Ramos (cell line): ENCODE results near the gene SRRM1.
"Not testable (repeated sequence)": the region's sequence is repeated elsewhere in the genome, so short reads cannot be mapped to it uniquely, and the experiment has no call there.

Experiments used
- in situ Hi-C: fragments of 300-500 bp; cut with MboI; formaldehyde crosslinking; loops from one replicate; pipeline ENCODE4 v1.14.3; 2022; ENCODE audit warnings: low sequenced_read_pairs; ENCODE audit not compliant: unreplicated experiment

The SRRM1 gene

DNA sequence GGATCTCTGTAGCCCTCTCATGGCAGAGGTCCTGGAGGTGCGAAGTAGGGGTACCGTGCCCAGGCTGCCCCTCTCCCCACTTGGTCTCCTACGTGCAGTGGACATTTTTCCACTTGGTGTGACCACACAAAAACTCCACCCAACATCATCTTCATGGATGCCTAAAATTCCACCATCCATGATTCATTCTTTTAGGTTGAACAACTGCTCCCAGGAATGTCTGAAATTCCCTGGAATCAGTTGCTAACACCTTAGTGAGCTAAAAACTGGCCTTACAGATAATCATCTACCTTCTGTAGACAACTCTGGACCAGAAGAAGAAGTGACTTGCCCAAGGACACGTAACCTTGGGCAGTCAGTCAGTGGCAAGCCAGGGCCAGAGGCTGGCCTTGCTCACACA is 70.1 kb downstream of the SRRM1 start:
- in situ Hi-C loops, result no loop called here

DNA sequence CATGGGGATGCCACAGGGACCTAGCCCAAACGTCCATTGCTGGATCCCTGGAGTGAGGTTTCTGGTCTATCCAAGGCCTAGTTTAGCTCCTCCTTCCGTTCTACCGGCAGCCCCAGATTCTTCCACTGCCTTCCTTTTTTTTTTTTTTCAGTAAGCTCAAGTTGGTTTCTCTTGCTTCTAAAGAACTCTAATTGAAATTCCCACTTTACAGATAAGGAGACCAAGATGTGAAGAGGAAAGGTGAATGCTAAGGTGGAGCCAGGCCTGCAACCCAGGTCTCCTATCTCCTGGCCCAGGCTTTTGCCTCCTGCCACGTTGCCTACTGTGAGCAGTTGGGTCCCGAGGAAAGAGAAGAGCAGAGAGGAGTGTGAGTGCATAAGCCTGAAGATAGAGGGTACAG is 70.6 kb downstream of the SRRM1 start:
- in situ Hi-C loops, result no loop called here

- in situ Hi-C loops, result no loop called here
Observed at GRCh38 chr1:24714859-24715520, 71.9 kb downstream of the SRRM1 start.

DNA sequence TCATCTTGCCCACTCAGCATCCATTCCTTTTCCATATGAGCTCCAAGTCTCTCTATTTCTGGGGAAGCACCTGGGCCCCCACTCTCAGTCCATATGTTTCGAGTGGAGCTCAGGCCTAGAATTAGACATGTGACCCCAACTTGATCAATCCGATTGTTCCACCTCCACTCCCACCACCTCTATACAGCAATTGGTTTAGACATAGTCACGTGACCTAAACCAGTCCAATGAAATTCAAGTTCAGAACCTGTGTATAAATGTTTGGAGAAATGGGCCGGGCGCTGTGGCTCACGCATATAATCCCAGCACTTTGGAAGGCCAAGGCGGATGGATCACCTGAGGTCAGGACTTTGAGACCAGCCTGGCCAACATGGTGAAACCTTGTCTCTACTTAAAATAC is 72.6 kb downstream of the SRRM1 start:
- in situ Hi-C loops, result no loop called here

DNA sequence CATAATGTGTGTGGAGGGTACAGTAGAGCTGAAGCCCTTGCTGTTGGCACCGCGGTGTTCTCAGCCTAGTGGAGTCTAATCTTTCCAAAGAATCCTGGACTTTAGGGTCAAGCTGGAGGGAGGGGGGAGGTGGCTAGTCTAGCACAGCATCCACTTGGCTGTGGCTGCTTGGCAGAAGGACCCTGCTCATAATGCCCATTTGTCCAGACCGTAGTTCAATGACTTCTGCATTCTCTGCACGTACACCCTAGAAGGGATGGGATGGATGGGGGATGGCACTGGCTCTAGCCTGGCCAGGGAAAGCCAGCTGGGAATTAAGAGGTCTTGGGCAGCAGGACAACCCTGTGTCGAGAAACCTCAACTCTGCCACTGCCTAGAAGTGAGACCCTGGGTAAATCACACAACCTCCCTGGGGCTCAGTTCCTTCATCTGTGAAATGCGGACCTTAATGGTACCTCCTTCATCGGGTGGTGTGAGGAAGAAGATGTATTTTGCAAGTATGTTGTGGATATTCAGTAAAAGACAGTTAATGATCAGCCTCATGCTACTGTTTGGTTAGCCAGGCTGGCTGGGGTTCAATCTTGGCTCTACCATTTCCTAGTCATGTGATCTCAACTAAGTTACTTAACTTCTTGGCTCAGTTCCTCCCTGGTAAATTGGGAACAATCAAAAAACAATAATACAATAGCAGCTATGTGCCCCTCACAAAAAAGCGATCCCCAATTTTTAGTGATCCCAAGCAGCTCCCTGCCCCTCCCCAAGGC is 75.0 kb downstream of the SRRM1 start:
- in situ Hi-C loops, result no loop called here

DNA sequence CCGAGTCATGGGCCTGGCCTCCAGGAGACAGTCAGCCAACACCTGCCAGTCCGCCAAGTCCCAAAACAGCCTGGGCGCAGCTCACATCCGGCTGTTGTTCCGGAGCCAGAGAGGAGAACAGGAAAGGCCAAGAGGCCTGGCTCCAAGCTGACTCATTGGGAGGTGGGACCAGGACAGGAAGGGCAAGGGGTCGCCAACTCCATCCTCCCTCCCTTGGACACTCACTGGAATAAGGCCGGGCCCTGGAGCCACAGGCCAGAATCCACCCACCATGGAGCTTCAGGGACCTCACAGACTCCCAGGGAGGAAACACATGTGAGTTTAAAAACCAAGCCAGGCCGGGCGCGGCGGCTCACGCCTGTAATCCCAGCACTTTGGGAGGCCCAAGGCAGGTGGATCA is 77.0 kb downstream of the SRRM1 start:
- in situ Hi-C loops, result no loop called here

DNA sequence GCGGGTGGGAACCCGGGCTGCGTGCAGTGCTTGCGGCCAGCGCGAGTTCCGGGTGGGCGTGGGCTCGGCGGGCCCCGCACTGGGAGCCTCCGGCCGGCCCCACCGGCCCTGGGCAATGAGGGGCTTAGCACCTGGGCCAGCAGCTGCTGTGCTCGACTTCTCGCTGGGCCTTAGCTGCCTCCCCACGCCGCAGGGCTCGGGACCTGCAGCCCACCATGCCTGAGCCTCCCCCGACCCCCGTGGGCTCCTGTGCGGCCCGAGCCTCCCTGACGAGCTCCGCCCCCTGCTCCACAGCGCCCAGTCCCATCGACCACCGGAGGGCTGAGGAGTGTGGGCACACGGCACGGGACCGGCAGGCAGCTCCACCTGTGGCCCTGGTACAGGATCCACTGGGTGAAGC is 78.4 kb downstream of the SRRM1 start:
- in situ Hi-C loops, result no loop called here

GRCh38 chr1:24722073-24723035 is 79.3 kb downstream of the SRRM1 start:
- in situ Hi-C loops, result not testable (repeated sequence)
